ENCODE results near the gene F2R. TPM values are rescaled to one million over a fixed set of nuclear protein-coding genes. Genes with fewer than 3 reads are reported as not detected.

F2R gene
- total RNA-seq, 1 donor from 2014 or later: 33.5 TPM

DNA sequence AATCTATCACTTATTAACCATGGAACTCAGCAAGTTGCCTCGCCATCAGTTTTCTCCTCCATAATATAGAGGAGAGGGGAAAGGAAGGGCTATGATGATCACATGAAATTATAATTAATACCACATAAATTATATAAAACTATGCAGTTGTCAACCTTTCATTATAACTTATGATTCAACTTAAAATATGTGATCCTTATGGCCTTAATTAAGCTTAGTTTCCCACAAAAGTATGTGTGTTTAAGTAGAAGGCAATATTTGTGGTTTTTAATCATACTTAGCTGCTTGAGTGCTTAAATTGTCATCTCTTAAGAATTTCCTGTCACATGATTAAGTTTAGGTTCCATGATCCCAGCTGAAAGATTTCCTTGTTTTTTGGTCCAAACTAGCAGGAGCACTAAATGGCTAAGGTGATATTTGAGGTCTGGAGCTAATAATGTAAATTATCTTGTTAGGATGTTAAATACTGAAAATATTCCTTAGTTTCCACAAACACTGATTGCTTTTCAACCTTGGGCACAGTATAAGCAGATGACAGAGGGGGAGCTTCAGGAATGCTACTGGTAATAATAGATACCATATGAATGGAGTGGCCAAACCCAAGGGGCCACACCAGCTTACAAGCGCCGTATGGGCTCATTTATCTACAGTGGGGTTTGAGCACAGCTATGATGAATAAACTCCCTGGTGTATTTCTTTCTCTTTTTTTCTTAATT is 26.4 kb upstream of the F2R start:
- DNase-seq (ENCODE audit: low spot score): no peak
- intact Hi-C loops (cut with DNase I): no loop called here

GRCh38 chr5:76690037-76690679 is 25.8 kb upstream of the F2R start:
- DNase-seq (ENCODE audit: low spot score): no peak
- intact Hi-C loops (cut with DNase I): no loop called here

- intact Hi-C loops (cut with DNase I): loop anchor here (1.0 kb wide), 1 partner anchor 24 kb away; no protein-coding TSS in a partner anchor
- DNase-seq (ENCODE audit: low spot score): no peak
Measured at GRCh38 chr5:76690704-76691466, 25.0 kb upstream of the F2R start.

GRCh38 chr5:76691467-76692273 is 24.3 kb upstream of the F2R start:
- intact Hi-C loops (cut with DNase I): loop anchor here (1.0 kb wide), 1 partner anchor 24 kb away; no protein-coding TSS in a partner anchor
- no peak for DNase-seq (ENCODE audit: low spot score)

DNA sequence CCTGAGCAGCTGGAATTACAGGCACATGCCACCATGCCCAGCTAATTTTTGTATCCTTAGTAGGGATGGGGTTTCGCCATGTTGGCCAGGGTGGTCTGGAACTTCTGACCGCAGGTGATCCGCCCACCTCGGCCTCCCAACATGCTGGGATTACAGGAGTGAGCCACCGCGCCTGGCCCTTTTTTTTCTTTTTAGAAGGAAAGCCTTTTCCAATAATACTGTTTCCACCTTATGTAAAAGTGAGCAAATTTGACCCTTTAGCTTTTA is 23.7 kb upstream of the F2R start:
- intact Hi-C loops (cut with DNase I): no loop called here
- no peak for DNase-seq (ENCODE audit: low spot score)

DNA sequence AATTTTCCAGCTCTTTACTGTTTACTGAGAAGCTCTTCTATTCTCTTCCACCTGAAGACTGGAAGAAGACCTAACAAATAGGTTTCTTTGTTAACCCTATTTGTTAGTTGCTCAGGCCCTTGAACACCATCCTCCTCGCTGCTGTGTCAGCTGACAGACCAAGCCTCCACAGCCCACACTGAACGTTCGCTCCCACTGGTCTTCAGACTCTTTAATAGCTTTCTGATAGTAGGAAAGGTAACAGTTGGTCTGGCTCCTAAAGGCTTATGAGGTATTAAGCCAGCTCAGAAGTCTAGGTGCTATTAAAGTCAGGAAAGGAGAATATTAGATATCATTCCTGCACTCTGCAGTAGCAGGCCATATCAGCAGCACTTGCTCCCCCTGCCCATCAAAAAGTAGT is 23.3 kb upstream of the F2R start:
- DNase-seq (ENCODE audit: low spot score): no peak
- intact Hi-C loops (cut with DNase I): no loop called here

DNA sequence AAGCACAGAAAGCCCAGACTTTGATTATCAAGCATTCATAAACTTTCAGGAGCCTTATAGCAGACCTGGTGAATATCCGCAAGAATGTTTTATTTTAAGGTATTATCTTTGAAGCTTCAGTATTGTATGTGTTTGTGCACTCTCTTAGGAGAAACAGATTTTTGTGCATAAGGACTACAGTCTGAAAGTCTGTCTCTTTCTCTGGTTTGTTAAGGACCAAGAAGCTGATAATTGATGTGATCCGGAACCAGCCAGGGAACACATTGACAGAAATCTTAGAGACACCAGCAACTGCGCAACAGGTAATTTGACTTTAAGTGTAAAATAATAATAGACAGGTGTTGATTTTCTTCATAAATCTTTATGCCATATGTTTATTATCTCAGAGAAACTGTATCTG is 22.8 kb upstream of the F2R start:
- no peak for DNase-seq (ENCODE audit: low spot score)
- intact Hi-C loops (cut with DNase I): no loop called here

DNA sequence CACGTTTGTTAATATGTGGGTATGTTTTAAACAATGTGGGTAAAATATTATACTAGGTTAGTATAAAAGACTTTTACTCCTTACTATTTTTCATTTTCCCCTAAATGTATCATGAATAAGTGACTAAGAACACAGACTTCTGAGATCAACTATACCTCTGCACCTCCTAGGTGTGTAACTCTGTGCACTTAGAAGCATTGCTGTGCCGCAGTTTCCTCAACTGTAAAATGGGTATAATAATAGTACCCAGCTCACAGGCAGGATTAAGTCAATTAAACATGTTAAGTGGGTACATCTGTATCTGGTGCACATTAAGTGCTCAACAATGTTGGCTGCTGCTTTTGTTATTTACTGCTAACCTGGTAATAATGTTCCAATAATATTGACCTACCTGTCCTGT is 21.6 kb upstream of the F2R start:
- intact Hi-C loops (cut with DNase I): no loop called here
- no peak for DNase-seq (ENCODE audit: low spot score)

DNA sequence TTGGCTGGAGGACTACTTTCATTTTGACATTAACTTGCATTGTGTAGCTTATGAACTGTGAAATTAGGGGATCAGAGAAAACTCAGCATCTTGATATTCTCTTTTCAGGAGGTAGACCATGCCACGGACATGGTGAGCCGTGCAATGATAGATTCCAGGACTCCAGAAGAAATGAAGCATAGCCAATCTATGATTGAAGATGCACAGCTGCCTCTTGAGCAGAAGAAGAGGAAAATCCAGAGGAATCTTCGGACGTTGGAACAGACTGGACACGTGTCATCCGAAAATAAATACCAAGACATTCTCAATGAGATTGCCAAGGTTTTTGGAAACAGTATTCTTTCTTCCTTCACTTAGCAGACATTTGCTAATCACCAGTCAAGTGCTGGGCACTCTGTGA is 20.6 kb upstream of the F2R start:
- no peak for DNase-seq (ENCODE audit: low spot score)
- intact Hi-C loops (cut with DNase I): no loop called here

- intact Hi-C loops (cut with DNase I): no loop called here
Measured at GRCh38 chr5:76696251-76696650, 19.7 kb upstream of the F2R start.

GRCh38 chr5:76697670-76698069 is 18.3 kb upstream of the F2R start:
- intact Hi-C loops (cut with DNase I): no loop called here
- DNase-seq (ENCODE audit: low spot score): no peak

More at GRCh38 chr5:76696251-76696650, 19.7 kb upstream of the F2R start:
- DNase-seq (ENCODE audit: low spot score): no peak

DNA sequence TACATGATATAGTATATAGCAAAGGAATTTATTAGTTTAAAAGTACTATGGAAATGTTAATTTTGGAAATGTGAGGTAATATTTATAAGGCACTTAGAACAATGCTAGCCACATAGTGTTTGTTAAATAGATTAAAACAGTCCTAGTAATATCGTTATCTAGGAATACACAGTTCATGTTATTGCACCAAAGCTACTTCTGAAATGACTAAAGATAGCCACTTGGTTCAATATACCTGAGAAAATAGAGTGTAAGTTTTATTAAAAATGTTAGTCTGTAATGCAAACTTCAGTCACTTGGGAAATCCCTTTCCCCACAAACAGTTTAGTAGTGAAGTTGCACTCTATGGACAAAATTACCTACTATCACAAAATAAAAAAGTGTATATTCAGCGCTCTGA is 15.4 kb upstream of the F2R start:
- no peak for DNase-seq (ENCODE audit: low spot score)
- intact Hi-C loops (cut with DNase I): no loop called here

DNA sequence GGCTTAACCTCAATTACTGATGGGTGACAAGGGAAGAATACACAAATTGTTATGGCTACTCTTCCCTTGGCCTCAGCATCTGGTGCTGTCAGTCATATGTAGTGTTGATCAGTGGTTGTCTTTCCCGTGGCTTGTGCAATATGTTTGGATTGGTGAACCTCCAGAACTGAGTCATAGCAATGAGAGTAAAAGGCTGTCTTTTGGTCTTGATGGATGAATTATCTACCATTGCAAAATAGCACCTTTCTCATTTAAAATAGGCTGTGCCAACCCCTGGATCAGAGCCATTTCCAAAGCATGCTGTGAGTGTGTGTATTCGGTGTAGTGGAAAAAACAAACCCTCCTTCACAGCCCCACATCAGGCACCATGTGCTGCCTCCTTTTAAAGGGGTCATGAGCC is 14.6 kb upstream of the F2R start:
- DNase-seq (ENCODE audit: low spot score): no peak
- intact Hi-C loops (cut with DNase I): no loop called here

GRCh38 chr5:76703707-76704106 is 12.2 kb upstream of the F2R start:
- DNase-seq (ENCODE audit: low spot score): no peak
- intact Hi-C loops (cut with DNase I): no loop called here

DNA sequence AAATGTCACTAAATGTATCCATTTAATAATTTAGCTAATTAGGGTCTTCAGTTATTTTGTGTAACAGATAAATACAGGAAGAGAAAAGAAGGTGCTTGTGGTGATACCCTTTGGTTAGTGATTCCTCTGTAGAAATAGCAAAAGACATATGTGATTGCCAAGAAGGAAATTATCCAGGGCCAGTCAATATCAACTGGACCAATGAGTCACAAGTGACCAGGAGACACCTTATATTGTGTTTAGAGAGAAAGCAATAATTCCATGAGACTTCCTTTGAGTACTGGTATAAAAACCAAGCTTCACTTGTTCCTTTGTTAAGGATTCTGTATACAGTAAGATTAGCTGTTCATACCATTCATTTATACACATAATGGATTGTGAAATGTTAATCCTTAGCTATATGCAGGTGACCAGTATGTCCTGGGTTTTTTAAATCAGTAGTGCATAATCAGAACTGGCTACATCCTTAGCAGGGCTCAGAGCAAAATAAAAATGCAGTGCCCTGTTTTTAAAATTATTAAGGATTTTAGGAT is 11.7 kb upstream of the F2R start:
- no peak for DNase-seq (ENCODE audit: low spot score)
- intact Hi-C loops (cut with DNase I): no loop called here

- intact Hi-C loops (cut with DNase I): no loop called here
- no peak for DNase-seq (ENCODE audit: low spot score)
Measured at GRCh38 chr5:76705574-76705973, 10.4 kb upstream of the F2R start.

GRCh38 chr5:76709762-76710161 is 6.2 kb upstream of the F2R start:
- intact Hi-C loops (cut with DNase I): no loop called here
- no peak for DNase-seq (ENCODE audit: low spot score)

GRCh38 chr5:76710991-76711390 is 4.9 kb upstream of the F2R start:
- no peak for DNase-seq (ENCODE audit: low spot score)
- intact Hi-C loops (cut with DNase I): no loop called here

GRCh38 chr5:76714751-76715485 is 1.0 kb upstream of the F2R start:
- no peak for DNase-seq (ENCODE audit: low spot score)
- intact Hi-C loops (cut with DNase I): loop anchor here (1.0 to 5.0 kb wide), 4 partner anchors 24 to 113 kb away; no protein-coding TSS in a partner anchor
